ENCODE data around the gene DUSP22.

Gene DUSP22

GRCh38 chr6:340186-340955, 48.1 kb downstream of the DUSP22 start:
- DNase-seq (ENCODE audit: low spot score) = no peak

GRCh38 chr6:340991-341827, 48.9 kb downstream of the DUSP22 start:
- DNase-seq (ENCODE audit: low spot score) = peak; percentile 35

GRCh38 chr6:341914-342831, 49.9 kb downstream of the DUSP22 start:
- no peak for DNase-seq (ENCODE audit: low spot score)

GRCh38 chr6:342832-343179, 50.5 kb downstream of the DUSP22 start:
- DNase-seq (ENCODE audit: low spot score) = no peak

GRCh38 chr6:343226-343935, 51.1 kb downstream of the DUSP22 start:
- DNase-seq (ENCODE audit: low spot score) = no peak

GRCh38 chr6:343960-344815, 51.9 kb downstream of the DUSP22 start:
- no peak for DNase-seq (ENCODE audit: low spot score)

GRCh38 chr6:344816-345340, 52.6 kb downstream of the DUSP22 start:
- no peak for DNase-seq (ENCODE audit: low spot score)

- DNase-seq (ENCODE audit: low spot score) = no peak
These were observed 53.6 kb downstream of the DUSP22 start for GRCh38 chr6:345747-346385.

GRCh38 chr6:346386-347030, 54.2 kb downstream of the DUSP22 start:
- DNase-seq (ENCODE audit: low spot score) = no peak

- no peak for DNase-seq (ENCODE audit: low spot score)
These were observed 54.9 kb downstream of the DUSP22 start for GRCh38 chr6:347232-347631.

GRCh38 chr6:347951-348859, 55.9 kb downstream of the DUSP22 start:
- no peak for DNase-seq (ENCODE audit: low spot score)

GRCh38 chr6:348860-349396, 56.6 kb downstream of the DUSP22 start:
- DNase-seq (ENCODE audit: low spot score) = no peak

GRCh38 chr6:349491-349921, 57.2 kb downstream of the DUSP22 start:
- DNase-seq (ENCODE audit: low spot score) = no peak

GRCh38 chr6:350371-350770, 58.1 kb downstream of the DUSP22 start:
- DNase-seq (ENCODE audit: low spot score) = no peak

- no peak for DNase-seq (ENCODE audit: low spot score)
These were observed 59.0 kb downstream of the DUSP22 start for GRCh38 chr6:351011-351866.

GRCh38 chr6:351867-352289, 59.6 kb downstream of the DUSP22 start:
- DNase-seq (ENCODE audit: low spot score) = no peak

GRCh38 chr6:352474-352873, 60.2 kb downstream of the DUSP22 start:
- no peak for DNase-seq (ENCODE audit: low spot score)

Data from globus pallidus (tissue), 1 donor.